ENCODE measurements around the gene UTF1. TPM values are rescaled to one million over a fixed set of nuclear protein-coding genes. Genes with fewer than 3 reads are reported as not detected.

The UTF1 gene
- total and polyA plus RNA-seq, 11 donors: not detected

GRCh38 chr10:133210398-133211140 lies 19.4 kb upstream of the UTF1 start:
- peak in 3 of 5 donors; percentile 8 to 28 (median 21) for DNase-seq
- no peak for TF ChIP-seq POLR2A (IDR thresholded peaks at IDR 0.05)
- TF ChIP-seq CTCF (IDR thresholded peaks at IDR 0.05): no peak
- 76 to 87% (median 82%) methylated on average over 23 to 27 of the region's 27 CpGs for WGBS, 4 donors

GRCh38 chr10:133211141-133211830 lies 18.7 kb upstream of the UTF1 start:
- DNase-seq: peak in 3 of 5 donors; percentile 9 to 37 (median 22)
- intact Hi-C loops (cut with DNase I): no loop called here
- TF ChIP-seq POLR2A (IDR thresholded peaks at IDR 0.05): no peak
- TF ChIP-seq CTCF (IDR thresholded peaks at IDR 0.05): no peak

More at GRCh38 chr10:133210398-133211140, 19.4 kb upstream of the UTF1 start:
- H3K27ac ChIP-seq: no peak overlapping the region
- intact Hi-C loops (cut with DNase I): no loop called here
- H3K9me3 ChIP-seq: no peaks in the 10 kb centered on the region
- H3K27me3 ChIP-seq: peaks cover 0 to 12% (median 3%) of the 10 kb centered on the region in 9 donors
- H3K4me3 ChIP-seq: no peak overlapping the region
- H3K36me3 ChIP-seq: no peaks in the 10 kb centered on the region
- no peaks in the 10 kb centered on the region for H3K4me1 ChIP-seq
- ATAC-seq: no peak

GRCh38 chr10:133211959-133212852 lies 17.8 kb upstream of the UTF1 start:
- DNase-seq (peak in 3 of 5 donors; percentile 13 to 50 (median 18)), ATAC-seq (no peak)
- no peak for TF ChIP-seq POLR2A (IDR thresholded peaks at IDR 0.05)
- TF ChIP-seq CTCF (IDR thresholded peaks at IDR 0.05): no peak
- no peak overlapping the region for H3K4me3 ChIP-seq
- H3K4me1 ChIP-seq: no peaks in the 10 kb centered on the region
- H3K27me3 ChIP-seq: peaks cover 0 to 16% (median 3%) of the 10 kb centered on the region in 9 donors
- intact Hi-C loops (cut with DNase I): no loop called here
- H3K36me3 ChIP-seq: no peaks in the 10 kb centered on the region
- H3K27ac ChIP-seq: no peak overlapping the region
- WGBS, 4 donors: 87 to 92% (median 89%) methylated on average over 27 to 34 of the region's 34 CpGs
- peaks cover 0 to 4% (median 0%) of the 10 kb centered on the region in 12 donors for H3K9me3 ChIP-seq

More at GRCh38 chr10:133211141-133211830, 18.7 kb upstream of the UTF1 start:
- Histone ChIP-seq H3K27ac (no peak overlapping the region), H3K4me1 (no peaks in the 10 kb centered on the region), H3K9me3 (no peaks in the 10 kb centered on the region), H3K4me3 (no peak overlapping the region), H3K36me3 (no peaks in the 10 kb centered on the region), H3K27me3 (peaks cover 0 to 16% (median 3%) of the 10 kb centered on the region in 9 donors)
- 68 to 81% (median 77%) methylated on average over 14 to 25 of the region's 25 CpGs for WGBS, 4 donors
- ATAC-seq: no peak
